GM12878 (cell line): Measurements from ENCODE around the gene ATP10A. TPM values are rescaled to one million over a fixed set of nuclear protein-coding genes. Genes with fewer than 3 reads are reported as not detected.

ENCODE experiments used
- ATAC-seq: fragments of 200-7000 bp; cut with Tn5 transposase; 3 replicates; pipeline ENCODE4 v1.9.1; 2020; ENCODE audit warnings: mild to moderate bottlenecking, moderate library complexity
- BruUV-seq: library from RNA; stranded (reverse); fragments of 400-500 nt; replicated peaks from 2 replicates; lab custom pipeline; 2021; lab: Mats Ljungman, UMichigan
- CTCF ChIA-PET: fragments of 300-600 bp; sonication (Branson Sonifier 250); formaldehyde crosslinking; extraction: SDS; loops from one replicate; lab custom pipeline; 2021; ENCODE audit warnings: inconsistent platforms; lab: Yijun Ruan, JAX
- POLR2A ChIA-PET: fragments of 350-600 bp; formaldehyde crosslinking; extraction: SDS; loops from one replicate; lab custom pipeline; 2021; ENCODE audit warnings: inconsistent platforms; lab: Charles Lee
- RAD21 ChIA-PET: fragments of 300-600 bp; sonication (Branson Sonifier 250); formaldehyde crosslinking; loops from one replicate; lab custom pipeline; 2023; ENCODE audit warnings: antibody characterized with exemption; ENCODE audit not compliant: unreplicated experiment; lab: Charles Lee
- SMC1A ChIA-PET: fragments of 300-600 bp; sonication (Branson Sonifier 250); formaldehyde crosslinking; loops from one replicate; lab custom pipeline; 2023; ENCODE audit not compliant: unreplicated experiment, uncharacterized antibody; lab: Charles Lee
- DNase-seq: peaks from one replicate; pipeline ENCODE4 v3.0.0-alpha.2; 2011; ENCODE audit warnings: low read depth, low spot score
- FAIRE-seq: peaks from 3 replicates; lab custom pipeline; 2011; peaks lifted over from hg19 to GRCh38; lab: Jason Lieb, UNC
- H2AFZ ChIP-seq: 2 replicates; pipeline ENCODE4 v1.6.0; 2011; ENCODE audit warnings: low read depth, low read length, control low read depth; ENCODE audit not compliant: control insufficient read depth
- H3K27ac ChIP-seq: 2 replicates; pipeline ENCODE4 v1.5.1; 2011; ENCODE audit warnings: control low read depth; ENCODE audit not compliant: control insufficient read depth, insufficient read depth
- H3K27me3 ChIP-seq, 2 experiments: replicated peaks in 1 of 2; 2 replicates each; pipeline versions ENCODE4 v1.6.0 to v1.6.1; 2011; ENCODE audit warnings: low read length in 1 of 2; ENCODE audit not compliant: control insufficient read depth in 2 of 2, insufficient read depth in 2 of 2
- H3K36me3 ChIP-seq, 2 experiments: 2 replicates each; pipeline ENCODE4 v1.5.1; 2011; ENCODE audit warnings: low read length in 1 of 2; ENCODE audit not compliant: control insufficient read depth in 2 of 2, insufficient read depth in 2 of 2
- H3K4me1 ChIP-seq: 2 replicates; pipeline ENCODE4 v1.6.1; 2011; ENCODE audit warnings: mild to moderate bottlenecking, low read length, moderate library complexity, mixed read lengths; ENCODE audit not compliant: control insufficient read depth, insufficient read depth
- H3K4me2 ChIP-seq: 2 replicates; pipeline ENCODE4 v1.6.0; 2011; ENCODE audit warnings: control low read depth; ENCODE audit not compliant: control insufficient read depth, insufficient read depth
- H3K4me3 ChIP-seq: fragments of 200-600 bp; sonication (generic); 2 replicates; pipeline ENCODE4 v1.5.1; 2016
- H3K79me2 ChIP-seq: 2 replicates; pipeline ENCODE4 v1.6.0; 2011; ENCODE audit warnings: low read length; ENCODE audit not compliant: control insufficient read depth, insufficient read depth
- H3K9ac ChIP-seq: 2 replicates; pipeline ENCODE4 v1.8.0; 2011; ENCODE audit warnings: low read length, control low read depth, mixed read lengths; ENCODE audit not compliant: control insufficient read depth, insufficient read depth
- H3K9me3 ChIP-seq: replicated peaks from 3 replicates; pipeline ENCODE4 v1.5.1; 2011; ENCODE audit warnings: mild to moderate bottlenecking, low read length; ENCODE audit not compliant: control insufficient read depth, insufficient read depth
- H4K20me1 ChIP-seq: 2 replicates; pipeline ENCODE4 v1.6.0; 2011; ENCODE audit not compliant: control insufficient read depth, insufficient read depth
- HDGF ChIP-seq: fragments of 450-650 bp; IDR thresholded peaks from 2 replicates; pipeline ENCODE4 v1.6.1; 2016; ENCODE audit warnings: antibody characterized with exemption
- JUND ChIP-seq: IDR thresholded peaks from 2 replicates; pipeline ENCODE4 v1.6.1; 2012; ENCODE audit warnings: low read depth, mild to moderate bottlenecking, low read length, improper control_type of control experiment, moderate library complexity
- KDM1A ChIP-seq: fragments of 200-600 bp; sonication (generic); IDR thresholded peaks from 2 replicates; pipeline ENCODE4 v1.6.1; 2016; ENCODE audit warnings: borderline replicate concordance
- ZNF24 ChIP-seq: fragments of 450-650 bp; IDR thresholded peaks from 2 replicates; pipeline ENCODE4 v1.6.1; 2017; ENCODE audit warnings: antibody characterized with exemption, mild to moderate bottlenecking
- WGBS: methylation state at CpG from one replicate; pipeline ENCODE4 v1.1.6; 2016; ENCODE audit warnings: low lambda C conversion rate; ENCODE audit not compliant: insufficient replicate concordance, insufficient coverage; ENCODE audit errors: missing lambda C conversion rate; 5-methylcytosine and 5-hydroxymethylcytosine counted together
- in situ Hi-C: fragments of 300-500 bp; cut with MboI; formaldehyde crosslinking; loops from 9 replicates; pipeline ENCODE4 v1.14.3; 2018; ENCODE audit warnings: mixed read lengths
- intact Hi-C: fragments of 100-400 bp; cut with micrococcal nuclease; formaldehyde crosslinking; loops from one replicate; pipeline ENCODE4 v1.14.2; 2022; ENCODE audit not compliant: unreplicated experiment
- polyA plus RNA-seq, 11 experiments: library from polyadenylated mRNA; depleted of rRNA in 4 of 11; unstranded in 6 of 11; stranded (reverse) in 5 of 11; fragments of >200 nt; fragmentation: Nextera tagmentation in 4 of 11; fragmentation: Illumina TruSeq in 1 of 11; extraction: Ambion mirVana in 4 of 11; extraction: Trizol in 1 of 11; gene quantifications; 1 replicate in 1 of 11; 2 replicates in 10 of 11; pipeline versions ENCODE4 v1.2.1 to v1.2.3, GENCODE V29; 2011 to 2016; ENCODE audit warnings: inconsistent platforms in 2 of 11, missing spikeins in 2 of 11, low read depth in 1 of 11
- total RNA-seq, 4 experiments: library from RNA; depleted of rRNA in 3 of 4; stranded (reverse); fragments of >200 nt in 3 of 4; fragmentation: Illumina TruSeq in 1 of 4; extraction: Trizol in 1 of 4; gene quantifications; 2 replicates each; pipeline versions ENCODE4 v1.2.1 to v1.2.3, GENCODE V29; 2013 to 2021
- TF ChIP-seq, protein P1 (sequence below): fragments of 450-650 bp; IDR thresholded peaks from 2 replicates; pipeline ENCODE4 v1.6.1; 2018; ENCODE audit warnings: borderline replicate concordance, mild to moderate bottlenecking; ENCODE audit not compliant: partially characterized antibody
- TF ChIP-seq, protein P2 (sequence below): fragments of 450-650 bp; IDR thresholded peaks from 2 replicates; pipeline ENCODE4 v1.6.1; 2017; ENCODE audit warnings: mild to moderate bottlenecking, moderate library complexity

Gene ATP10A
- total and polyA plus RNA-seq, 10 of the 15 experiments (the other 5 are each of a cell fraction or from before 2014, with no cell fraction given), result 0.04 to 1.5 (median 0.31) TPM; not detected in 2

DNA sequence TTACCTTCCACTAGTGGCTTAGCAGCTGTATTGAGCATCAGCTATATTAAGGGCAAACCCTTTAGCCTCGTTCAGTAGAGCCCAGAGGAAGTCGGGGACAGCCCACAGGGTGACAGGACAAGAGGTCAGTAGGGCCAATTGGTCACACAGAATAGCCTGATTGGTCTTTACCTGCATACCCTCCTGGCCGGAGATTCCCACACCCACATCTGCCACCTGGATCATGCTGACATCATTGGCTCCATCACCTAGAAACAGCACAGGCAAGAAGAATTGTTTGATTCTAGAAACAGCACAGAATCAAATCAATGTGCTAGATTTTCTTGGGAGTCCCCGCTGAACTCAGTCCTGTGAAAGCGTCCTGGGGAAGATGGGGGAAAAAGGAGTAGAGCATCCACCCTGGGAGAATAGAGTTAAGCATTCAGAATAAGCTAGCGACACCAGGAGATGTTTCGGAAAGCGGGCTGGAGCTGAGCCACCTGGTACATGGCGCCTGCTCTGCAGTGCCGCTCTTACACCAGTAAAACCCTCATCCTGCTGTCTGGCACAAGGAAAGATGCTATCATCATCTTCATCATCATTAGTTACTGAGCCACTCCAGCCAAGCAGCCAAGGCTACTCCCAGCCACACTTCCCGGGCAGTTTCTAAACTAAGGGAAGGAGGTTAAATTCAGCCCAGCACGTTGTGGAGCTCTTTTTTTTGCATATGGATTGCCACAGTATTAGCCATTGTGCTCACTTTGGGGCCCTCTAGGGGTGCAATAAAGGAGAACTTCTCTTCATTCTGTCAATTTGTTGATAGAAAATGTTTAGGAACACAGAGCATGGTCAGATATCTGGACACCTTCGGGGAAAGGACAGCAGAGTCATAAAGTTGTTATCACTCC lies 171.3 kb downstream of the ATP10A start:
- no peaks in the 10 kb centered on the region for H3K36me3 ChIP-seq
- H3K4me1 ChIP-seq, result no peaks in the 10 kb centered on the region
- FAIRE-seq (no peak), DNase-seq (no peak), ATAC-seq (no peak)
- ChIA-PET RAD21 (no interaction called here), SMC1A (no interaction called here), POLR2A (no interaction called here), CTCF (no interaction called here)
- no peak overlapping the region for H3K27ac ChIP-seq
- H3K27me3 ChIP-seq, result no peaks in the 10 kb centered on the region
- in situ Hi-C loops, result loop anchor here (5.0 to 10.0 kb wide), 4 partner anchors 49 to 357 kb away; partner anchors contain the start of gene ATP10A
- intact Hi-C loops, result loop anchor here (5.0 kb wide), 1 partner anchor 241 kb away; no protein-coding TSS in a partner anchor
- H3K4me2 ChIP-seq, result no peak overlapping the region
- H2AFZ ChIP-seq, result no peak overlapping the region
- no peaks in the 10 kb centered on the region for H3K79me2 ChIP-seq
- WGBS, result 52% methylated on average over 13 of the region's 13 CpGs
- no peaks in the 10 kb centered on the region; the same call in 2 of the 3 replicates for H3K9me3 ChIP-seq
- no peak overlapping the region for H3K4me3 ChIP-seq
- no TSS peak for BruUV-seq
- TF ChIP-seq HDGF, result no peak
- no peak overlapping the region for H3K9ac ChIP-seq
- H4K20me1 ChIP-seq, result no peaks in the 10 kb centered on the region

DNA sequence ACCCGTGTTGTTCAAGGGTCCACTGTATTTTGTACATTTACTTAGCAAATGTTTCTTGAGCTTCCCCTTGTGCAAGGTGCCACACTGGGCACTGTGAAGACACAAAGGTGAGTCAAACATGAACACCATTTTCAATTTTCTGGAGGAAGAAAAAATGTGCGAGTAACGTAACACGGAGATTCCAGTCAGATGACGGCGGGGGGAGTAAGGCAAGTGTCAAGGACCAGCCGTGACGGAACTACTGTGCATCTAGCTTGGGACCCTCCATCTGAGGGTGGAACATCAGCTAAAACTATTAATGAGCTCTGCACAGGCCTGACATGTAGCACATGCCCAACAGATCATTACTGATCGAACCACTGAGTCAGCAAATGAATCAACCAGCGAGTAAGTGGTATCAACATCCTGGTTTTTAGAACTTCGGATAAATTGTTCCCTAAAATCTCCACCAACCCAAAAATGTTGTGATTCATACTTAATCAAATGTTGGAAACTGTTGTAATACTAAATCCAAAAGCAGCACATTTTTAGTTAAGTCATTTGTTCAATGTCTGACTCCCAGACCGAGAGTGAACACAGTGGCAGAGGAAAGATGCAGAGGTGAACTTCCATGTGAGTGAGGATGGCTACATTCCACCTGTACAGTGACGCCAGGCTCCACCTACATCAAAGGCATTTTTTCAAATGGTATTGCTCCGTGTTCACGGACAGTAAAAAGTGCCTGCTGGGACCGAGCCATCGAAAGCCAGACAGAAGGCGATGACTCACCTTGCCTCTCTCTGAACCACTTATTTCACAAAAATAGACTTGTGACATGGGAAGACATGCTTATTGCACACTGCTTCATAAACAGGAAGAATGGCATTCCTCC lies 172.2 kb downstream of the ATP10A start:
- ChIA-PET SMC1A (no interaction called here), POLR2A (no interaction called here), RAD21 (interaction anchor here (0.6 kb wide), 1 partner anchor 22 kb away, joined by 3 read pairs; no protein-coding TSS in a partner anchor), CTCF (no interaction called here)
- no peak overlapping the region for H3K4me2 ChIP-seq
- no peaks in the 10 kb centered on the region for H3K27me3 ChIP-seq
- H3K36me3 ChIP-seq, result no peaks in the 10 kb centered on the region
- no peak overlapping the region for H3K9ac ChIP-seq
- H4K20me1 ChIP-seq, result no peaks in the 10 kb centered on the region
- no peaks in the 10 kb centered on the region for H3K79me2 ChIP-seq
- no peaks in the 10 kb centered on the region; the same call in 2 of the 3 replicates for H3K9me3 ChIP-seq
- FAIRE-seq (no peak), ATAC-seq (no peak), DNase-seq (no peak)
- BruUV-seq, result no TSS peak
- H3K4me3 ChIP-seq, result no peak overlapping the region
- in situ Hi-C loops, result loop anchor here (5.0 to 10.0 kb wide), 4 partner anchors 49 to 356 kb away; partner anchors contain the start of gene ATP10A
- H3K4me1 ChIP-seq, result no peaks in the 10 kb centered on the region
- no peak overlapping the region for H2AFZ ChIP-seq
- no peak overlapping the region for H3K27ac ChIP-seq
- 48% methylated on average over 18 of the region's 18 CpGs for WGBS
- intact Hi-C loops, result loop anchor here (5.0 kb wide), 1 partner anchor 241 kb away; no protein-coding TSS in a partner anchor
- TF ChIP-seq KDM1A, result no peak
- TF ChIP-seq, protein P1, sequence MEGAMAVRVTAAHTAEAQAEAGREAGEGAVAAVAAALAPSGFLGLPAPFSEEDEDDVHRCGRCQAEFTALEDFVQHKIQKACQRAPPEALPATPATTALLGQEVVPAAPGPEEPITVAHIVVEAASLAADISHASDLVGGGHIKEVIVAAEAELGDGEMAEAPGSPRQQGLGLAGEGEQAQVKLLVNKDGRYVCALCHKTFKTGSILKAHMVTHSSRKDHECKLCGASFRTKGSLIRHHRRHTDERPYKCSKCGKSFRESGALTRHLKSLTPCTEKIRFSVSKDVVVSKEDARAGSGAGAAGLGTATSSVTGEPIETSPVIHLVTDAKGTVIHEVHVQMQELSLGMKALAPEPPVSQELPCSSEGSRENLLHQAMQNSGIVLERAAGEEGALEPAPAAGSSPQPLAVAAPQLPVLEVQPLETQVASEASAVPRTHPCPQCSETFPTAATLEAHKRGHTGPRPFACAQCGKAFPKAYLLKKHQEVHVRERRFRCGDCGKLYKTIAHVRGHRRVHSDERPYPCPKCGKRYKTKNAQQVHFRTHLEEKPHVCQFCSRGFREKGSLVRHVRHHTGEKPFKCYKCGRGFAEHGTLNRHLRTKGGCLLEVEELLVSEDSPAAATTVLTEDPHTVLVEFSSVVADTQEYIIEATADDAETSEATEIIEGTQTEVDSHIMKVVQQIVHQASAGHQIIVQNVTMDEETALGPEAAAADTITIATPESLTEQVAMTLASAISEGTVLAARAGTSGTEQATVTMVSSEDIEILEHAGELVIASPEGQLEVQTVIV, result no peak
- no peak for TF ChIP-seq JUND
- no peak for TF ChIP-seq ZNF24
- TF ChIP-seq, protein P2, sequence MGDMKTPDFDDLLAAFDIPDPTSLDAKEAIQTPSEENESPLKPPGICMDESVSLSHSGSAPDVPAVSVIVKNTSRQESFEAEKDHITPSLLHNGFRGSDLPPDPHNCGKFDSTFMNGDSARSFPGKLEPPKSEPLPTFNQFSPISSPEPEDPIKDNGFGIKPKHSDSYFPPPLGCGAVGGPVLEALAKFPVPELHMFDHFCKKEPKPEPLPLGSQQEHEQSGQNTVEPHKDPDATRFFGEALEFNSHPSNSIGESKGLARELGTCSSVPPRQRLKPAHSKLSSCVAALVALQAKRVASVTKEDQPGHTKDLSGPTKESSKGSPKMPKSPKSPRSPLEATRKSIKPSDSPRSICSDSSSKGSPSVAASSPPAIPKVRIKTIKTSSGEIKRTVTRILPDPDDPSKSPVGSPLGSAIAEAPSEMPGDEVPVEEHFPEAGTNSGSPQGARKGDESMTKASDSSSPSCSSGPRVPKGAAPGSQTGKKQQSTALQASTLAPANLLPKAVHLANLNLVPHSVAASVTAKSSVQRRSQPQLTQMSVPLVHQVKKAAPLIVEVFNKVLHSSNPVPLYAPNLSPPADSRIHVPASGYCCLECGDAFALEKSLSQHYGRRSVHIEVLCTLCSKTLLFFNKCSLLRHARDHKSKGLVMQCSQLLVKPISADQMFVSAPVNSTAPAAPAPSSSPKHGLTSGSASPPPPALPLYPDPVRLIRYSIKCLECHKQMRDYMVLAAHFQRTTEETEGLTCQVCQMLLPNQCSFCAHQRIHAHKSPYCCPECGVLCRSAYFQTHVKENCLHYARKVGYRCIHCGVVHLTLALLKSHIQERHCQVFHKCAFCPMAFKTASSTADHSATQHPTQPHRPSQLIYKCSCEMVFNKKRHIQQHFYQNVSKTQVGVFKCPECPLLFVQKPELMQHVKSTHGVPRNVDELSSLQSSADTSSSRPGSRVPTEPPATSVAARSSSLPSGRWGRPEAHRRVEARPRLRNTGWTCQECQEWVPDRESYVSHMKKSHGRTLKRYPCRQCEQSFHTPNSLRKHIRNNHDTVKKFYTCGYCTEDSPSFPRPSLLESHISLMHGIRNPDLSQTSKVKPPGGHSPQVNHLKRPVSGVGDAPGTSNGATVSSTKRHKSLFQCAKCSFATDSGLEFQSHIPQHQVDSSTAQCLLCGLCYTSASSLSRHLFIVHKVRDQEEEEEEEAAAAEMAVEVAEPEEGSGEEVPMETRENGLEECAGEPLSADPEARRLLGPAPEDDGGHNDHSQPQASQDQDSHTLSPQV, result no peak
